ENCODE measurements around the gene RIOK1. TPM values are rescaled to one million over a fixed set of nuclear protein-coding genes. Genes with fewer than 3 reads are reported as not detected.

RIOK1 gene
- total RNA-seq, 1 donor from 2014 or later: 38.3 TPM

GRCh38 chr6:7419065-7419464 lies 29.5 kb downstream of the RIOK1 start:
- intact Hi-C loops (cut with micrococcal nuclease): no loop called here
- ATAC-seq (ENCODE audit: low read depth) (no peak), DNase-seq (no peak)
- Mint-ChIP-seq H3K4me3 (no peak overlapping the region), H3K27ac (no peak overlapping the region), H3K27me3 (no peaks in the 10 kb centered on the region), H3K36me3 (ENCODE audit: low read depth) (peaks cover 55% of the 10 kb centered on the region), H3K4me1 (no peaks in the 10 kb centered on the region), H3K9me3 (no peaks in the 10 kb centered on the region)
- POLR2A ChIA-PET: no interaction called here
- TF ChIP-seq CTCF (IDR thresholded peaks at IDR 0.05): no peak
- CTCF ChIA-PET: no interaction called here

- H3K27me3 Mint-ChIP-seq: no peaks in the 10 kb centered on the region
- ChIA-PET CTCF (interaction anchor here (0.9 kb wide), 1 partner anchor 191 kb away, joined by 3 read pairs; no protein-coding TSS in a partner anchor), POLR2A (no interaction called here)
Observed at GRCh38 chr6:7421066-7421465, 31.5 kb downstream of the RIOK1 start.

GRCh38 chr6:7424058-7424457 lies 34.5 kb downstream of the RIOK1 start:
- POLR2A ChIA-PET: no interaction called here
- Mint-ChIP-seq H3K27ac (no peak overlapping the region), H3K4me3 (no peak overlapping the region), H3K36me3 (ENCODE audit: low read depth) (peaks cover 13% of the 10 kb centered on the region), H3K27me3 (no peaks in the 10 kb centered on the region), H3K9me3 (no peaks in the 10 kb centered on the region), H3K4me1 (no peaks in the 10 kb centered on the region)
- no peak for ATAC-seq (ENCODE audit: low read depth)
- intact Hi-C loops (cut with micrococcal nuclease): no loop called here
- DNase-seq: no peak
- CTCF ChIA-PET: no interaction called here
- no peak for TF ChIP-seq CTCF (IDR thresholded peaks at IDR 0.05)

More at GRCh38 chr6:7421066-7421465, 31.5 kb downstream of the RIOK1 start:
- Mint-ChIP-seq H3K9me3 (no peaks in the 10 kb centered on the region), H3K4me1 (no peaks in the 10 kb centered on the region), H3K36me3 (ENCODE audit: low read depth) (peaks cover 35% of the 10 kb centered on the region), H3K4me3 (no peak overlapping the region), H3K27ac (no peak overlapping the region)
- TF ChIP-seq CTCF (IDR thresholded peaks at IDR 0.05): no peak
- intact Hi-C loops (cut with micrococcal nuclease): no loop called here
- ATAC-seq (ENCODE audit: low read depth) (no peak), DNase-seq (no peak)

- ATAC-seq (ENCODE audit: low read depth): no peak
- H3K9me3 Mint-ChIP-seq: no peaks in the 10 kb centered on the region
- ChIA-PET POLR2A (no interaction called here), CTCF (no interaction called here)
- intact Hi-C loops (cut with micrococcal nuclease): loop anchor here (1.0 kb wide), 1 partner anchor 190 kb away; no protein-coding TSS in a partner anchor
- no peaks in the 10 kb centered on the region for H3K27me3 Mint-ChIP-seq
- no peak overlapping the region for H3K4me3 Mint-ChIP-seq
- no peak for TF ChIP-seq CTCF (IDR thresholded peaks at IDR 0.05)
- H3K27ac Mint-ChIP-seq: no peak overlapping the region
- H3K4me1 Mint-ChIP-seq: no peaks in the 10 kb centered on the region
- no peak for DNase-seq
- H3K36me3 Mint-ChIP-seq (ENCODE audit: low read depth): peaks cover 6% of the 10 kb centered on the region
Observed at GRCh38 chr6:7424967-7425807, 35.6 kb downstream of the RIOK1 start.

- no peaks in the 10 kb centered on the region for H3K27me3 Mint-ChIP-seq
- H3K27ac Mint-ChIP-seq: no peak overlapping the region
- ATAC-seq (ENCODE audit: low read depth) (no peak), DNase-seq (no peak)
- intact Hi-C loops (cut with micrococcal nuclease): loop anchor here (1.0 kb wide), 1 partner anchor 190 kb away; no protein-coding TSS in a partner anchor
- no peaks in the 10 kb centered on the region for H3K4me1 Mint-ChIP-seq
- H3K4me3 Mint-ChIP-seq: no peak overlapping the region
- H3K9me3 Mint-ChIP-seq: no peaks in the 10 kb centered on the region
- peaks cover 2% of the 10 kb centered on the region for H3K36me3 Mint-ChIP-seq (ENCODE audit: low read depth)
- CTCF ChIA-PET: no interaction called here
- TF ChIP-seq CTCF (IDR thresholded peaks at IDR 0.05): no peak
- POLR2A ChIA-PET: no interaction called here
Observed at GRCh38 chr6:7425808-7426190, 36.2 kb downstream of the RIOK1 start.

Measured in activated B cell treated with CpG ODN at 0.5 μM for 24 hours (primary cell).